ENCODE data around the gene SLC50A1.

The SLC50A1 gene

DNA sequence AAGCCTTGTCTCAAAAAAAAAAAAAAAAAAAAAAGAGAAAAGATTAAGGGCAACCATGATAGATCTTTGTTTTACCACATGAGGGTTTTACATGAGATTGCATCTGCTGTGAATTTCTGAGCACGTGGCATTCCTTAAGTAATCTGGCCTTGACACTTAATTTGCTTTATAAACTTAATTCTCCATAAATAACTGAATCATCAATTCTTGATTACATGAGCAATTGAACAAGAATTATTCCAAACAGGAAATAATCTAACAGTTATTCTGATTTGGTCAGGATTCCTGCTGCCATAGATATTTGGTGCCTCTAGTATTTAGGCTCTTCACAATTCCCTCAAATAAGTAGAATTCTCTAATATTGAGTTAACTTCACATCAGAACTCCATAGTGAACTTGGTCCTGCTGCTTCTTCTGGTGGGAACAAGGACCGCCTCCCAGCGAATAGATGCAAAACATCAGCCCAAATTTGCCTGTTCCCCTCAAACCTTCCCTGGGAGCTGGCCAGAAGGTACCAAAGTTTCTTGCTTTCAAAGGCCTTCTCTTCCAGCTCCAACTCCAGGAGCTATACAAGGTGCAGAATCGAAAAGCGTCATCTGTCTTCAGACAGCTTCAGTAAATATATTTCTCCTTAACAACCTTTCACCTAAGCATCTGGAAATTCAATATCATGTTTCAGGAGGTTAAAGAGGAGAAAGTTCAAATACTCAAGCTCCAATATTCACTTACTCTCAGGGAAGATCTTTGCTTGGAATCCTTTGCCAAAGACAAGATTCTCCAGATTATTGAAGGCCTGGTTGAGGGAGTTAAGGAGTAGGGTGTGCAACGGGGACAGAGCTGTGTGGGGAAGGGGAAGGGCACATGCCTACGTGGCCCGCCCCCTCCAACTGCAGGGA, 36.4 kb downstream of the SLC50A1 start:
- TF ChIP-seq, protein P1, sequence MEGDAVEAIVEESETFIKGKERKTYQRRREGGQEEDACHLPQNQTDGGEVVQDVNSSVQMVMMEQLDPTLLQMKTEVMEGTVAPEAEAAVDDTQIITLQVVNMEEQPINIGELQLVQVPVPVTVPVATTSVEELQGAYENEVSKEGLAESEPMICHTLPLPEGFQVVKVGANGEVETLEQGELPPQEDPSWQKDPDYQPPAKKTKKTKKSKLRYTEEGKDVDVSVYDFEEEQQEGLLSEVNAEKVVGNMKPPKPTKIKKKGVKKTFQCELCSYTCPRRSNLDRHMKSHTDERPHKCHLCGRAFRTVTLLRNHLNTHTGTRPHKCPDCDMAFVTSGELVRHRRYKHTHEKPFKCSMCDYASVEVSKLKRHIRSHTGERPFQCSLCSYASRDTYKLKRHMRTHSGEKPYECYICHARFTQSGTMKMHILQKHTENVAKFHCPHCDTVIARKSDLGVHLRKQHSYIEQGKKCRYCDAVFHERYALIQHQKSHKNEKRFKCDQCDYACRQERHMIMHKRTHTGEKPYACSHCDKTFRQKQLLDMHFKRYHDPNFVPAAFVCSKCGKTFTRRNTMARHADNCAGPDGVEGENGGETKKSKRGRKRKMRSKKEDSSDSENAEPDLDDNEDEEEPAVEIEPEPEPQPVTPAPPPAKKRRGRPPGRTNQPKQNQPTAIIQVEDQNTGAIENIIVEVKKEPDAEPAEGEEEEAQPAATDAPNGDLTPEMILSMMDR (conservative IDR thresholded peaks at IDR 0.05; ENCODE audit: low read depth, low read length) = no peak
- peak overlapping the region; percentile 97 for H3K4me3 ChIP-seq (ENCODE audit: low read depth, low read length)
- no peak for DNase-seq (ENCODE audit: low read depth)

DNA sequence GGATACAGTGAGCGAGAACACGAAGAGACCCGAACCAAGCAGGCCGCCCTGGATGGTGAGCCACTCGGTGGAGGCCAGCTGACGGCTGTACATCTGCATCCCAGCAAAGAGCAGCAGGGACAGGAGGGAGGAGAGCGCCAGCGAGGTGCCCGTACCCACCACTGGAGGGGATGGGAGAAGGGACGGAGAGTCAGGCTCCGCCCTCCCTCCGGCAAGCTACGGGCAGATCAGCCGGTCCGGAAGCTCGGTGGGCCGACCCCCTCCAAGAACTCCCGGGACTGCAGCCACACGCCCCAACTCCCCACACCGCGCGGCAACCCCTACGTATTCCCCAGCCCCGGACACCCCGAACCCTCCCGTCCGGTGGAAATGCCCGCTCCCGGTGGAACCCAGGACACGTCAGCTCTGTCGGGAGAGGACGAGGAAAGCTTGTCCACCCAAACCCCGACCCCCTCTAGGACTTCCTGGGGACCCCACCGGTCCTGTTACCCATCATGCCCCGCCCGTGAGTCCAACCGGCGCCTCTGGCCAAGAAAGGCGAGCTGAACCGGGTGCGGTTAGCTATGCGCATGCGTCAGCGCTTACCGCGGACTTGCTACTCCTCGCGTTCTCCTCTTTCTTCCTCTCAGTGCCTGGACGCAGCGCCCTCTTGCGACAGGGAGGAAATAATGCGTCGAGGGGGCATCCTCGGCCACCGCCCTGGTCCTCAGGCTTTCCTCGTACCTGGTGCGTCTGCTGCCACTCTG, 37.3 kb downstream of the SLC50A1 start, which contains the start of gene KRTCAP2:
Gene KRTCAP2 (minus strand): TSS at position 573 of the 746 bp plus-strand sequence. CDS start 80 bp downstream, at position 493.
- TF ChIP-seq, protein P1 (conservative IDR thresholded peaks at IDR 0.05; ENCODE audit: low read depth, low read length) = peak; percentile 96
- DNase-seq (ENCODE audit: low read depth) = peak; percentile 98
- H3K4me3 ChIP-seq (ENCODE audit: low read depth, low read length) = peak within 1 kb of the TSS; percentile 97

DNA sequence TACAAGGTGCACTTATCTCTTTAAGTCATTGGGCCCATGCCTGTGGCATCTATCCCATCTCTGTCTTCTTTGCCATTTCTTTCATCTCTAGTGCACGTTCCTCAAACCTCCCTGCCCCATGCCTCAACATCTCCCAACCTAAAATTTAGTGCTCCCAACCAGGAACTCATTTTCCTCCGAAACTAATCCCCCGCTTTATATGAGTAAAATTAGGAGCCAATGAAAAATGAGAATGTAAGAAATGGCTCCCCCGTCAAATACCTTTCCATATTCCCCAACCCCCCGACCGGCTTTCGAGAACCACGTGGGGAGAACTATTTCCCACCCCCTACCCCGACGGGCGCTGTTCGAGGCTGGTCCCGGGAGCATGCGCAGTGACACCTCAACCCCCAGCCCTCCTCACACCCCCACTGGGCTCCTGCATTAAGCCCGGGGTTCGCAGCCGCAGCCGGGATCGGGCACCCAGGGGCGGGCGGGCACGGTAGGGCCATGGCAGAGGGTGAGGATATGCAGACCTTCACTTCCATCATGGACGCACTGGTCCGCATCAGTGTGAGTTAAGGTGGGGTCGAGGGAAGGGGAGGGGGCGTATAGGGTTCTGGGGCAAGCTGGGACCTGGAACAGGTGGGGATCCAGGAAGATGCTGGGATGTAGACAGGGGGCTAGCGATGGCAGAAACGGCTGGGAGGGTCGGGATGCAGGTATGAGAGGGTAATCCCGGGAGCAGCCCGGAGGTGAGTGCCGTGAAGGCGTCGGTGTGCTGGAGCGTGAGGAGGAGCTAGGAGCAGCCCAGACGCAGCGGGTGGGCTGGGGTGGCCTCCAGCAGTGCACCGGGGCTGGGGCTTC, 38.0 kb downstream of the SLC50A1 start, which contains the start of gene TRIM46:
Gene TRIM46 (plus strand): TSS at position 372 of the 846 bp plus-strand sequence. CDS start 118 bp downstream, at position 490.
- H3K4me3 ChIP-seq (ENCODE audit: low read depth, low read length) = peak within 1 kb of the TSS; percentile 97
- TF ChIP-seq, protein P1 (conservative IDR thresholded peaks at IDR 0.05; ENCODE audit: low read depth, low read length) = no peak
- peak; percentile 59 for DNase-seq (ENCODE audit: low read depth)

DNA sequence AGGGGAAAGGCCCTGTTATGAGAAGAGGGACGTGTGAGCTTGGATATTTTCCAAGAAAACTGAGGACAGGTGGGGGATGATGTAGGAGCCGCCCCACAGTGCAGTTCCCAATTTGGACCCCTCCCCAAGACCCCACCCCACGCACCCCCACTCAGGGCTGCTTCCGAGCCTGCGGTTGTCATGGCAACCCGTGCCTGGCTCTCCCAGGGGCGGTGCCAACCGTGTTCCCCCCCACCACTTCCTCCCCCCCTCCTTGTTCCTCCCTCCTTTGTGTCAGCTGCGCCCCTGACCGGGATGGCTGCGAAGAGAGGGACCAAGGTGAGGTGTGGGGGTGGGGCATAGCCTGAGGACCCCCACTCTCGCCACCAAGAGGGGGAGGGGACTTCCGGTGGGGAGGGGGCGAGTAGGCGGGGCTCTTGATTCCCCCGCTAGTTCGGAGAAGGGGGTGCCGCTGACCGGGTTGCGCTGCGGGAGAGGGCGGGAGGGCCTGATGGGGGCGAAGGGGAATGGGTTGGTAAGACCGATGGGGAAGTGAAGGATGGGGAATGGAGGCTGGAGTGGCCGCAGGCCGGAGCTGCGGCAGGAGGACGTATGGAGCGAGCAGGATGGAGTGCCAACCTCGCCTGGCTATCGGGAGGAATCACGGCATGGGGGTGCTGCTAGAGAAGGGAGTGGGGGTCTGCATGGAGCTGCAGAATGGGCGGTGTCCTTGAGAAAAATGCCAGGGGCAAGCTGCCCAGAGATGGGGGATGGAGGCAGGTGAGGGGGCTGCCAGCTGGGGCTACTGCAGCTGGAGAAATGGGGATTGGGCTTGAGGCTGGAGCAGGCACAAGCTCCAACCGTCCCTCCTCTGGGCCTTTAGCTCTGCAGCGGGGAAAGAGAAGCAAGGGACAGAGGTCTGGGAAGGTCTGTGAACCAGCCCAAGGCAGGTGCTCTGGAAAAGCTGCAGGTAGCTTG, 39.0 kb downstream of the SLC50A1 start:
- peak; percentile 37 for DNase-seq (ENCODE audit: low read depth)
- peak overlapping the region; percentile 97 for H3K4me3 ChIP-seq (ENCODE audit: low read depth, low read length)
- TF ChIP-seq, protein P1 (conservative IDR thresholded peaks at IDR 0.05; ENCODE audit: low read depth, low read length) = no peak

DNA sequence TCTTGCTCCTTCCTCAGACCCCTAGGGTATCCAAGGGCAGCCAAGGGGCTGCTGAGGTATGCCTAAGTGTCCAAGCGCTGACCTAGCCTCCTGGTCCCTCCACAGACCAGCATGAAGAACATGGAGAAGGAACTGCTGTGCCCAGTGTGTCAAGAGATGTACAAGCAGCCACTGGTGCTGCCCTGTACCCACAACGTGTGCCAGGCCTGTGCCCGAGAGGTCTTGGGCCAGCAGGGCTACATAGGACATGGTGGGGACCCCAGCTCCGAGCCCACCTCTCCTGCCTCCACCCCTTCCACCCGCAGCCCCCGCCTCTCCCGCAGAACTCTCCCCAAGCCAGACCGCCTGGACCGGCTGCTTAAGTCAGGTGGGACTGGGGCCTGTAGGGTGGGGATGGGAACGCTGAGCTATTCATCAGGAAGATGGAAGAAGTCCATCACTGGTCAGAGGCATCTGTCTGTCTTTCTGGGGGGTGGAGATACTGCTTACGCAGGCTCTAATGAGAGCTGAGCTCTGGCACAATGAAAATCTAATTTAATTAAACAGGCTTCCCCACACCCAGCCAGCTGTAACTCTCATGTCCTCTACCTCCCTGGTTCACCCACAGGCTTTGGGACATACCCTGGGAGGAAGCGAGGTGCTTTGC, 39.8 kb downstream of the SLC50A1 start:
- TF ChIP-seq, protein P1 (conservative IDR thresholded peaks at IDR 0.05; ENCODE audit: low read depth, low read length) = no peak
- DNase-seq (ENCODE audit: low read depth) = no peak
- peak overlapping the region; percentile 97 for H3K4me3 ChIP-seq (ENCODE audit: low read depth, low read length)

Measured in choroid plexus epithelial cell (primary cell).